PC-9 (cell line): Measurements from ENCODE around the gene GPR32.

Source experiments
- CTCF ChIP-seq: fragments of 200-600 bp; sonication (generic); conservative IDR thresholded peaks from 2 replicates; pipeline ENCODE4 v1.6.1; 2017; ENCODE audit warnings: mixed run types, antibody characterized with exemption, mild to moderate bottlenecking, moderate library complexity
- EZH2 ChIP-seq: fragments of 200-600 bp; sonication (generic); IDR thresholded peaks from 2 replicates; pipeline ENCODE4 v1.8.0; 2017; ENCODE audit warnings: antibody characterized with exemption, low read depth

- TF ChIP-seq CTCF (no peak), EZH2 (no peak)
Measured at GRCh38 chr19:50723069-50723468, 47.2 kb upstream of the GPR32 start, which contains the start of gene CLEC11A.
